Measurements from ENCODE around the gene RHOC.

Gene RHOC

GRCh38 chr1:112675728-112676381 is 31.1 kb downstream of the RHOC start:
- TF ChIP-seq CTCF (conservative IDR thresholded peaks at IDR 0.05; ENCODE audit: low read length) = no peak
- no peak for DNase-seq (ENCODE audit: low read depth)
- H3K4me3 ChIP-seq (ENCODE audit: low read length) = peak overlapping the region; percentile 94

GRCh38 chr1:112674986-112675727 is 31.8 kb downstream of the RHOC start:
- DNase-seq (ENCODE audit: low read depth) = no peak
- peak overlapping the region; percentile 94 for H3K4me3 ChIP-seq (ENCODE audit: low read length)
- TF ChIP-seq CTCF (conservative IDR thresholded peaks at IDR 0.05; ENCODE audit: low read length) = no peak

- DNase-seq (ENCODE audit: low read depth) = peak; percentile 65
- peak within 1 kb of the TSS; percentile 94 for H3K4me3 ChIP-seq (ENCODE audit: low read length)
- no peak for TF ChIP-seq CTCF (conservative IDR thresholded peaks at IDR 0.05; ENCODE audit: low read length)
These were observed 32.4 kb downstream of the RHOC start, which contains the start of gene MOV10 for GRCh38 chr1:112674440-112674985. TSS of gene MOV10 (plus strand) at chr1:112674659. CDS start at chr1:112674913, 254 bp downstream.

GRCh38 chr1:112673592-112674439 is 33.1 kb downstream of the RHOC start:
- H3K4me3 ChIP-seq (ENCODE audit: low read length) = peak overlapping the region; percentile 94
- TF ChIP-seq CTCF (conservative IDR thresholded peaks at IDR 0.05; ENCODE audit: low read length) = peak; percentile 66
- DNase-seq (ENCODE audit: low read depth) = peak; percentile 79

GRCh38 chr1:112672842-112673241 is 34.1 kb downstream of the RHOC start:
- no peak for TF ChIP-seq CTCF (conservative IDR thresholded peaks at IDR 0.05; ENCODE audit: low read length)
- no peak for DNase-seq (ENCODE audit: low read depth)
- no peak overlapping the region for H3K4me3 ChIP-seq (ENCODE audit: low read length)

GRCh38 chr1:112672009-112672408 is 34.9 kb downstream of the RHOC start:
- DNase-seq (ENCODE audit: low read depth) = peak; percentile 17
- no peak for TF ChIP-seq CTCF (conservative IDR thresholded peaks at IDR 0.05; ENCODE audit: low read length)
- H3K4me3 ChIP-seq (ENCODE audit: low read length) = no peak overlapping the region
